Epithelial cell of prostate (primary cell): ENCODE measurements around the gene SLC10A7.

Source experiments
- DNase-seq: peaks from one replicate; pipeline ENCODE4 v3.0.0-alpha.2; 2011; ENCODE audit warnings: low read depth, low spot score
- H3K27ac ChIP-seq: fragments of 450-650 bp; 2 replicates; pipeline ENCODE4 v1.5.1; 2017; ENCODE audit warnings: mild to moderate bottlenecking

Gene SLC10A7

DNA sequence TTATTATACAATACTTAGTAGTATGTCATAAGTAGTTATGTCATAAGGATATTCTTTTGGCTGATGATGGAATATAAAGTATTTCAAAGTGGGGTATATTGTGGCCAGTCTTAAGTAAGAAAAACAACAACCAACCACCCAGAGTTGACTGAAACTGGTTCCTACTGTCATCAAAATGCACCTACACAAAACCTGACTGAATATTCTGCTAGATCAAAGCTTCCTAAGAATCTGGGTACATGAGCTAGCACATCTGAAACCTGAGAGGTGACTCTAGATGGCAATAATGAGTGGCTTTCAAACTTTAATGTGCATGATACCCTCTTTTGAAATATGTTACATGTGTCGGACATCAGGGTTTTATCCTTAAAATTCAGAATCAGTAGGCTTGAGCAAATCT, 247.0 kb downstream of the SLC10A7 start:
- H3K27ac ChIP-seq: no peak overlapping the region
- DNase-seq: no peak

- H3K27ac ChIP-seq: no peak overlapping the region
- DNase-seq: no peak
Observed at GRCh38 chr4:146273204-146273901, 248.4 kb downstream of the SLC10A7 start.

GRCh38 chr4:146271466-146271865, 250.3 kb downstream of the SLC10A7 start:
- DNase-seq: no peak
- no peak overlapping the region for H3K27ac ChIP-seq

DNA sequence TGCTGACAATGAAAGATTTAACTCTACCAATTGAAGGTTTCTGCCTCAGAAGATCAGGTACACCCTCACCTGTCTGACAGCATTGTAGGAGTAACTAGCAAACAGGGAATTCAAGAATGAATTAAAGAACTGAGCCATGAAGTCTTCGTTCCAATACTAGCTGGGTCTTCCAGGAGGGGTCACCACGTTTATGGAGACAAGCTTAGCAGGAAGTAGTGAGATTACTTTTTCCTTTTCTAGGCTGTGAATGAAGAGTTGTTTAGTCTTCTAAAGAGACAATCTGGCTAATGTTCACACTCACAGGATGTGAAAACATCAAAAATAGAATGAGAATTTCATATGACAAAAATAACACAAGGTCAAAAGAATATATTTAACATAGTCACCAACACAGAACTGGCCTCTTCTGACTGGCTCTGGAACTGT, 252.5 kb downstream of the SLC10A7 start:
- no peak overlapping the region for H3K27ac ChIP-seq
- no peak for DNase-seq

- H3K27ac ChIP-seq: no peak overlapping the region
Observed at GRCh38 chr4:146267826-146268225, 253.9 kb downstream of the SLC10A7 start.

DNA sequence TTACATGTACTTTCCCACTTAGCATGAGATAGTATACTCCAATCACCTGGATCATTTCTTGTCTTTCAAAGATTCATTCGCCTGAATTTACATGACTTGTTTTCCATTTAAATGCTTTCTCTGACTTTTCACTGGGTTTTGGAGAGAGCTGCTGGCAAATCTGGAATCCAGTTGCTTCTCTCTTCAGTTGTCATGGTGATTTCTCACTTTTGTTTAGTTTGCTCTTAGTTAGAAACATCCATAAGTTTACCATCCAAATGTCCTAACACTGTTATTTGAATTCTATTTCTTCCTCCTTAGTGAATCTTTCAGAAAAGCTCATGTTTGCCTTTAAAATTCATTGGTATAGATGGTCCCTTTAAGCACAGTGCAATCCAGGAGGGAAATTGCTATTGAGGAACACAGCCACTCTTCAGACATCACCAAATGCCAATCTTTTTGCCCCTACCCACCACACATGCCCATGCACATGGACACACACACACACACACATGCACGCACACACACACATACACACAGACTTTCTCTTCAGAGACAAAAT, 255.7 kb downstream of the SLC10A7 start:
- DNase-seq: no peak
- no peak overlapping the region for H3K27ac ChIP-seq

More at GRCh38 chr4:146267826-146268225, 253.9 kb downstream of the SLC10A7 start:
- no peak for DNase-seq

GRCh38 chr4:146263793-146264192, 257.9 kb downstream of the SLC10A7 start:
- H3K27ac ChIP-seq: no peak overlapping the region
- no peak for DNase-seq

DNA sequence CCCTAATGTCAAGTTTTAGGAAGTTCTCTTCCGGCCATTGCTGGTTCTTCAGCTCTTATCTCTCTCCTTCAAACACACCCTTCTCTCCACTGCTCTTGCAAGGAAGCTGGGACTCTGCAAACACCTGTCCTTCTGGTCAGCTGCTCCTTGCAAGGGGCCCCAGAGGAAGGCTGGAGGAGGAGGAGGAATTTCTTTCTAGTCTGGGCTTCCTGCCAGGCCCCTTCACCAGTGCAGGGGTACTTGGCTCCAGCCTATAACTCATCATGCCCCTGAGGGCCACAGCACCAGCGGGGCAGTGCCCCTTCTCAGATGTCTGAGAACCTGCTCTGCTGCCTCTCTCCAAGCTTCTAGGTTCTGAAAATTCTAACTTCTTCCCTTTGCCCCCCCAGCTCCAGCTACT, 260.7 kb downstream of the SLC10A7 start:
- DNase-seq: no peak
- H3K27ac ChIP-seq: no peak overlapping the region

DNA sequence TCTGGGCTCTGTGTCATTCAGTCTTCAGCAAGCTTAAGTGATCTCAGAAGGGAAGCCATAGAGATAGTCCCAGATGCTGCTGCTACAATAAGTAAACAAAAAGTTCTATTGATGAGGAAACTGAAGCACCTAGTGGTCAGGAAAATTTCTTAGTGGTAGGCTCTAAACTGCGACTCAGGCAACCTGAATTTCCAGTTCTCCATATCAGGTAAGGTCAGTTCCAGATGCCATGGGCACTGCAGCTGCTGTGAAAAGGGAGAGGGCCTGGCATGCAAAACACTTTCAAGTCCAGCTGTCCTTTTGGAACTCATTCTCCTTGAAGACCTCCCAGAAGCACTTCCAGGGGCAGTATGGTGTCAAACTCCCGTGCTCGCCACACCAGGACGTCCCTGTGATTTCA, 261.2 kb downstream of the SLC10A7 start:
- no peak overlapping the region for H3K27ac ChIP-seq
- DNase-seq: no peak

- no peak overlapping the region for H3K27ac ChIP-seq
- DNase-seq: no peak
Observed at GRCh38 chr4:146257511-146257910, 264.2 kb downstream of the SLC10A7 start.

GRCh38 chr4:146256328-146256727, 265.4 kb downstream of the SLC10A7 start:
- no peak for DNase-seq
- H3K27ac ChIP-seq: no peak overlapping the region

- no peak overlapping the region for H3K27ac ChIP-seq
- DNase-seq: no peak
Observed at GRCh38 chr4:146255874-146256273, 265.9 kb downstream of the SLC10A7 start.

- DNase-seq: no peak
- no peak overlapping the region for H3K27ac ChIP-seq
Observed at GRCh38 chr4:146255463-146255862, 266.3 kb downstream of the SLC10A7 start.

DNA sequence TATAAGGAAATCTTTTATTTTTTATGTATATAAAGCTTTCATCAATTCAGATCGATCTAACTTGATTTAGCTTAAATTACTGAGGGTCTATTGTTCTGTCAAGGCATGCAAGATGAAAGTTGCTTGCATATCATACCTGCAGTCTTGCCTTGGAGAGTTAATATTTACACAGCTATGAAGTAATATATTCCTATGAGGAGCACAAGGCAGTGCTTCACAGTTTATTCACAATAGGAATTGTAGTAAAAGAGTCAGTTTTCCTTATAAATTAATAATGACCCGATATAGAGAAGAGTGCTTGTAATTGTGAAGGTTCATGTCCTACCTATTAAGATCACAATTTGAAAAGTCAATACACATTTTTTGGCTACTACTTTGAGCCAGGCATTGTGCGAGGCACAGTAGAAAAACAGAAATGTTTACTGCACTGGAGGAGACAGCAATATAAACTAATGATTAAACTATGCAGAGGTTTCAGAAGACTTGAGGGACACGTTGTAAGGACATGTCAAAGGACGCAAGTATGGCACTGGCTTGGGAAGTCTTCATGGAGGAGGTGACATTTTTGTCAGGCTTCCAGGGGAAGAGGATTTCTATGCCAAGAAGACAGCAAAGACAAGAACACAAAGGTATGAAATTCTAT, 268.6 kb downstream of the SLC10A7 start:
- H3K27ac ChIP-seq: no peak overlapping the region
- no peak for DNase-seq

DNA sequence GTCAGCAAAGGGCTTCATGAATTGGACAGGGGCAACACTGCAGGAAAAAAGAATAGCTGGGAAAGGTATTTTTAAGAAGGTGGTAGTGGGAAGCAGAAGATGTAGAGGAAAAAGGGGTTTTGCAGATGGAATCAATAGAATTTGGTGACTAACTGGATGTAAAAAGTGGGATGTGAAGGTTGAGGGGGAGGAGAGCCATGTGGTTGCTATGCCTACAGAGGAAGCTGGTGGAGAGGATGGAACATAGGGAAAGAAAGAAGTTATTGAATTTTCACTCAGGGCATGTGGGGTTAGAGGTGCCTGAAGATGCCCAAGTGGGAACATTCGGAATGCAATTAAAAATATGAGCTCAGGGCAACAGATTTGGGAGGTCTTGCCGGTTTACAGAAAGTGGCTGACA, 274.4 kb downstream of the SLC10A7 start:
- DNase-seq: no peak
- no peak overlapping the region for H3K27ac ChIP-seq

DNA sequence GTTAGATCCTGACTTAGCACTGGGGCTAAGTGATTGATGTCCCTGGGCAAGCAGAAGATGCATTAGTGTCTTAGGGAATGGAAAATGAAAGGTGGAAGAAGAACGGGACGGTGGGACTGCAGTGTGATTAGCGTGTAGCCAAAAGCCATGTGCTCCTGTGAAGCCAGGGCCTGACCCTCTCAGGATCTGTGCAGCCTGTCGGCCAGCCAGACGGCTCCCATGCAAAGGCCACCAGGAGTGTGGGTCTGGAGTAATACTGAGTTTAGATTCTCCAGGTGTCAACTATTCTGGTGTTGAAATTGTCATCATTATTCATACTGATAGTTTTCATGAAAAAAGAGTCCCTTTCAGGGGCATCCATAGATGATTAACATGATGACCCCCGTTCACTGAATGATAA, 275.4 kb downstream of the SLC10A7 start:
- DNase-seq: no peak
- H3K27ac ChIP-seq: no peak overlapping the region

GRCh38 chr4:146245850-146246249, 275.9 kb downstream of the SLC10A7 start:
- no peak for DNase-seq
- H3K27ac ChIP-seq: no peak overlapping the region

DNA sequence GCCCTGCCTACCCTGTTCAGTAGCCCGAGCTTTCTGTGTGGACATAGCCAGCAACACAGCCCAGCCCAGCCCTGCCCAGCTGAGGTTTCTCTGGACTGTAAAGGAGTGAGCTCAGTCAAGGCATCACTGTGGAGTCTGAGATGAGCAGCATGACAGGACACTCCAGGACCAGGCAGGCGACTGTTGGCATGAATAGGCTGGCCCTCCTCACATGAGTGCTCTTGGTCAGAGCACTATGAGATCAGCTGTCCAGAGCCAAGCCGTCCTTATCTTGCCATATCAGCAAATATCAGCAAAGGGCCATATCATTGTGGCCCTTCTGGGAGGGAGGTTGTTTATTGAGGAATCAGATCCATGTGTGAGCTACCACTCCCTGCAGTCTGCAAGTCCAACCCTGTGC, 276.5 kb downstream of the SLC10A7 start:
- no peak for DNase-seq
- no peak overlapping the region for H3K27ac ChIP-seq

DNA sequence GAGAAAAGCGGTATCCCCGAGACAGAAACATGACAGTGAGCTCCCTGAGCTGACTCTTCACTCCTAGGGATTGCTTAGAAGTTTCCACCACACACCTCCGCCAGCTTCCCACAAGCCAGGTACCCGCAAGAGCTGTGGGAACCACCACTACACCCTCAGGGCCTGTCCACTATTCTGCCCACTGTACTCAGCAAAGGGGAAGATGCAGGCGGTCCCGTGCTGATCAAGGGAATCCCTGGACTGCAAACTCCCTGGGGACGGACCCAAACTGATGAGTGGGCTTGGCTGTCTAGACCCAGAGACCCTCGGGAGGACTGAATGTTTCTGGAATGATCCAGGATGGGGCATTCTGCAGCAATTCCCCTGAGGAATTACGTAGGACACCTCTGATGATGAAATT, 277.2 kb downstream of the SLC10A7 start:
- no peak for DNase-seq
- no peak overlapping the region for H3K27ac ChIP-seq

DNA sequence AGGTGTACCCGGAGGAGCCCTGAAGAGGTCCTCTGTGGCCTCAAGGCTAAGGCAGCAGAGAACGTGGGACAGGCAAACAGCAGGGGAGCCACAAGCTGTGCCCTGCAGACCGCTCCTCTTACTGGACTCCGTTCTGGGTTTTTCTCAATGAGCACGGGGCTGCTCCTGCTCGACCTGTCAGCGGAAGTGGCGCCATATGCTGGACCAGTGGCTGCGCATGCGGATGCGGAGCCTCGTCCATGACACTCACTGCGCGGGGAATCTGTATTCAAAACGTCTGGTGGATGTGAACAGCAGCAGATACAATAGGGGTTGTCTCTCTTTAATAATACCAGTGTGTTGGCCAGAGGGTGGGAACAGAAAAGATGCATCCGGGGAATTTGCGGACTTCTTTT, 277.9 kb downstream of the SLC10A7 start:
- DNase-seq: no peak
- no peak overlapping the region for H3K27ac ChIP-seq

DNA sequence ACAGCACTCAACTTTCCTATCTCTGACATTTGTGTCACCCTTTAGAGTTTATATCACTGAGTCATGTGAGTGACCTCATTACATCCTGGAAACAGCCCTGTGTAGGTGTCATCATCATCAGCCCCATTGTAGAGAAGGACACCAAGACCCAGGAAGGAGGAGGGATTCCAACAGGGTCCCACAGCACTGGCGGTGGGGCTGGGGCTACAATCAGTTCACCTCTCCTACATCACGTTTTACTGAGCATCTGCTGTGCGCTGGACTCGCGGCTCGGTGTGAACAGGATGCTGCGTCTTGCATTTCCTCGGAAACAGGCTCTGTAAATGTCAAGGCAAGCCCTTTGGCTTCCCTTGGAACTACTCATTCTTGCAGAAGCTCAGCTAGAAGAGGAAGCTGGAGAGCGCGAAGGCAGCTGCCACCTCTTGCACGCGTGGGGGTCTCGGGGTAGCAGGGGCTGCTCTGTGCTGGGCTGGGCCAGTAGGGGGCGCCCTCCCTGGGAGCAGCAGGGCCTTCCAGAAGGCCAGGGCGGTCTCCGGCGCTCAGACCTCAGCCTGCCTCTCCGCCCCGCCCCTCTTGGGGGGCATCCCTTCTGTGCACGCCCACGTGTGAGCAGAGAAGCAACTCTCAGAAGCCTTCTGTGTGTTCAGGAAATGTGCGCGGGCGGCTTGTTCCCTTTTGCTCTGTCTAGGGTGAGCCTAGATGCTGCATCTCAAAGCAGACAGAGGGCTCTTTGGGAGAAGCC, 278.4 kb downstream of the SLC10A7 start:
- no peak overlapping the region for H3K27ac ChIP-seq
- no peak for DNase-seq
